ENCODE measurements around the gene PLTP.

The PLTP gene

GRCh38 chr20:45851501-45851900 is 60.5 kb downstream of the PLTP start:
- ATAC-seq (replicated peaks) = no peak
- Mint-ChIP-seq H3K4me3 (no peak overlapping the region), H3K4me1 (peaks cover 5 to 28% of the 10 kb centered on the region in 2 donors), H3K9me3 (no peaks in the 10 kb centered on the region), H3K36me3 (peaks cover 19 to 26% of the 10 kb centered on the region in 2 donors), H3K27ac (no peak overlapping the region), H3K27me3 (no peaks in the 10 kb centered on the region)
- no peak for DNase-seq

GRCh38 chr20:45850926-45851325 is 61.0 kb downstream of the PLTP start:
- no peak overlapping the region for H3K4me3 Mint-ChIP-seq
- H3K36me3 Mint-ChIP-seq = peaks cover 19 to 29% of the 10 kb centered on the region in 2 donors
- H3K4me1 Mint-ChIP-seq = peaks cover 5 to 22% of the 10 kb centered on the region in 2 donors

GRCh38 chr20:45850238-45850637 is 61.7 kb downstream of the PLTP start:
- Mint-ChIP-seq H3K36me3 (peaks cover 24 to 34% of the 10 kb centered on the region in 2 donors), H3K27me3 (no peaks in the 10 kb centered on the region), H3K4me3 (no peak overlapping the region), H3K4me1 (peaks cover 5 to 18% of the 10 kb centered on the region in 2 donors), H3K9me3 (no peaks in the 10 kb centered on the region), H3K27ac (no peak overlapping the region)
- ATAC-seq (replicated peaks) (no peak), DNase-seq (no peak)

More at GRCh38 chr20:45850926-45851325, 61.0 kb downstream of the PLTP start:
- no peaks in the 10 kb centered on the region for H3K27me3 Mint-ChIP-seq
- no peak for ATAC-seq (replicated peaks)
- no peak for DNase-seq
- H3K9me3 Mint-ChIP-seq = no peaks in the 10 kb centered on the region
- no peak overlapping the region for H3K27ac Mint-ChIP-seq

- H3K4me1 Mint-ChIP-seq = peaks cover 2 to 8% of the 10 kb centered on the region in 2 donors
- H3K27me3 Mint-ChIP-seq = no peaks in the 10 kb centered on the region
- peaks cover 30 to 38% of the 10 kb centered on the region in 2 donors for H3K36me3 Mint-ChIP-seq
- H3K9me3 Mint-ChIP-seq = no peaks in the 10 kb centered on the region
- H3K4me3 Mint-ChIP-seq = no peak overlapping the region
- DNase-seq = no peak
- H3K27ac Mint-ChIP-seq = no peak overlapping the region
- ATAC-seq (replicated peaks) = no peak
These were observed 62.9 kb downstream of the PLTP start for GRCh38 chr20:45848969-45849582.
